ENCODE results near the gene THPO. TPM values are rescaled to one million over a fixed set of nuclear protein-coding genes. Genes with fewer than 3 reads are reported as not detected.

The THPO gene
- total and polyA plus RNA-seq, 10 of the 15 experiments (the other 5 are each of a cell fraction or from before 2014, with no cell fraction given), result not detected

DNA sequence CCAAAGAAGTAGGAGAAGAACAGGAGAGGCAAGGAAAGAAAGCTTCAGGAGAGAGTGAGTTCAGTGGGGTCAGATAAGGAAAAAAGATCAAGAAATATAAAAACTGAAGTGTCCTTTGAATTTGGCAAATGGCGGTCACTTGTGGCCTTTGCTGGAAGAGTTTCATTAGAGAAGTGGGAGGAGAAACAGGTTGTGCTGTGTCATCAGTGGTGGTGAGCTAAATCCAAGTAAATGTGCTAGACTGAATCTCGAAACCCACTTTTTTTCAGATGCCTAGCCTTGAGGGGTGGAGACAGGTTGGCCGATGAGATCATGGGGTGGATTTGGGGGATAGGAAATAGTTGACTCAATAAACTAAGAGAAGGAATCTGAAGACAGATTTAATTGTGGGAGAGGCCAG, 45.6 kb upstream of the THPO start (continued):
- TF ChIP-seq RB1 (IDR thresholded peaks at IDR 0.05; ENCODE audit: borderline replicate concordance) (no peak), IRF4 (IDR thresholded peaks at IDR 0.05; ENCODE audit: low read depth, low read length) (no peak), SMC3 (IDR thresholded peaks at IDR 0.05; ENCODE audit: borderline replicate concordance, low read length) (no peak), RAD51 (IDR thresholded peaks at IDR 0.05) (no peak)
- TF ChIP-seq, protein P1, sequence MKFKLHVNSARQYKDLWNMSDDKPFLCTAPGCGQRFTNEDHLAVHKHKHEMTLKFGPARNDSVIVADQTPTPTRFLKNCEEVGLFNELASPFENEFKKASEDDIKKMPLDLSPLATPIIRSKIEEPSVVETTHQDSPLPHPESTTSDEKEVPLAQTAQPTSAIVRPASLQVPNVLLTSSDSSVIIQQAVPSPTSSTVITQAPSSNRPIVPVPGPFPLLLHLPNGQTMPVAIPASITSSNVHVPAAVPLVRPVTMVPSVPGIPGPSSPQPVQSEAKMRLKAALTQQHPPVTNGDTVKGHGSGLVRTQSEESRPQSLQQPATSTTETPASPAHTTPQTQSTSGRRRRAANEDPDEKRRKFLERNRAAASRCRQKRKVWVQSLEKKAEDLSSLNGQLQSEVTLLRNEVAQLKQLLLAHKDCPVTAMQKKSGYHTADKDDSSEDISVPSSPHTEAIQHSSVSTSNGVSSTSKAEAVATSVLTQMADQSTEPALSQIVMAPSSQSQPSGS (IDR thresholded peaks at IDR 0.05; ENCODE audit: low read length), result no peak

DNA sequence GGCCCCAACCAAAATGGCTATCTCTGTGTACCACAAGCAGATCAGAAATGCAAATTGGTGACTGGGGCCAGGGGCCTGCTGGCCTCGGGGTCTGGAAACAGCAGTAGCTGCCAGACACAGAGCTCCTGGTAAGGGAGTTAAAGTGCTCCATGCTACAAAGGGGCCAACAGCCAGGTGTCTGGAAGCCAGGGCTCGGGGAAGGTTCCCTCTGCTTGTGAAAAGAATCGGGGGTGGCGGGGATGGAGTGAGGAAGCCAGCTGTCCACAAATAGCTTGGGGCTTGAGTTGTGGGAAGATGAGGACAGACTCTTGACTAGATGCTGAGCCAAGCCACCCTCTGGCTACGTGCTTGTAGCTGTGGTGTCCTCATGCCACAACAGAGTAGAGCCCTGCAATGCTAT, 41.2 kb upstream of the THPO start:
- H3K36me3 ChIP-seq (ENCODE audit: control insufficient read depth in 2 of 2, insufficient read depth in 2 of 2, low read length in 1 of 2), result no peaks in the 10 kb centered on the region
- ChIA-PET POLR2A (no interaction called here), SMC1A (ENCODE audit: uncharacterized antibody, unreplicated experiment) (interaction anchor here (0.9 to 1.6 kb wide), 2 partner anchors 47 to 49 kb away, joined by 3 to 8 read pairs; no protein-coding TSS in a partner anchor), RAD21 (ENCODE audit: unreplicated experiment) (no interaction called here), CTCF (interaction anchor here (1.0 to 1.4 kb wide), 5 partner anchors 47 to 96 kb away, joined by 3 to 6 read pairs (median 3); no protein-coding TSS in a partner anchor)
- no peak overlapping the region for H3K4me3 ChIP-seq
- in situ Hi-C loops (cut with MboI) (no loop called here), intact Hi-C loops (cut with micrococcal nuclease; ENCODE audit: unreplicated experiment) (loop anchor here (5.0 kb wide), 1 partner anchor 123 kb away; no protein-coding TSS in a partner anchor)
- H2AFZ ChIP-seq (ENCODE audit: control insufficient read depth, low read depth, low read length), result no peak overlapping the region
- no peaks in the 10 kb centered on the region for H4K20me1 ChIP-seq (ENCODE audit: control insufficient read depth, insufficient read depth)
- whole genome bisulfite sequencing (ENCODE audit: insufficient coverage, insufficient replicate concordance, low lambda C conversion rate, missing lambda C conversion rate), result 19% methylated on average over 5 of the region's 5 CpGs
- H3K4me2 ChIP-seq (ENCODE audit: control insufficient read depth, insufficient read depth), result no peak overlapping the region
- H3K27ac ChIP-seq (ENCODE audit: control insufficient read depth, insufficient read depth), result no peak overlapping the region
- H3K79me2 ChIP-seq (ENCODE audit: control insufficient read depth, insufficient read depth, low read length), result no peaks in the 10 kb centered on the region
- FAIRE-seq (no peak), ATAC-seq (no peak), DNase-seq (ENCODE audit: low read depth, low spot score) (no peak)
- no TSS peak for BruUV-seq (replicated peaks)
- no peak overlapping the region for H3K9ac ChIP-seq (ENCODE audit: control insufficient read depth, insufficient read depth, low read length)
- no peaks in the 10 kb centered on the region for H3K9me3 ChIP-seq (replicated peaks; ENCODE audit: control insufficient read depth, insufficient read depth, low read length)
- H3K27me3 ChIP-seq (replicated peaks in 1 of 2; ENCODE audit: control insufficient read depth in 2 of 2, insufficient read depth in 2 of 2, low read length in 1 of 2), result no peaks in the 10 kb centered on the region
- no peaks in the 10 kb centered on the region for H3K4me1 ChIP-seq (ENCODE audit: control insufficient read depth, insufficient read depth, low read length)
- TF ChIP-seq, protein P2, sequence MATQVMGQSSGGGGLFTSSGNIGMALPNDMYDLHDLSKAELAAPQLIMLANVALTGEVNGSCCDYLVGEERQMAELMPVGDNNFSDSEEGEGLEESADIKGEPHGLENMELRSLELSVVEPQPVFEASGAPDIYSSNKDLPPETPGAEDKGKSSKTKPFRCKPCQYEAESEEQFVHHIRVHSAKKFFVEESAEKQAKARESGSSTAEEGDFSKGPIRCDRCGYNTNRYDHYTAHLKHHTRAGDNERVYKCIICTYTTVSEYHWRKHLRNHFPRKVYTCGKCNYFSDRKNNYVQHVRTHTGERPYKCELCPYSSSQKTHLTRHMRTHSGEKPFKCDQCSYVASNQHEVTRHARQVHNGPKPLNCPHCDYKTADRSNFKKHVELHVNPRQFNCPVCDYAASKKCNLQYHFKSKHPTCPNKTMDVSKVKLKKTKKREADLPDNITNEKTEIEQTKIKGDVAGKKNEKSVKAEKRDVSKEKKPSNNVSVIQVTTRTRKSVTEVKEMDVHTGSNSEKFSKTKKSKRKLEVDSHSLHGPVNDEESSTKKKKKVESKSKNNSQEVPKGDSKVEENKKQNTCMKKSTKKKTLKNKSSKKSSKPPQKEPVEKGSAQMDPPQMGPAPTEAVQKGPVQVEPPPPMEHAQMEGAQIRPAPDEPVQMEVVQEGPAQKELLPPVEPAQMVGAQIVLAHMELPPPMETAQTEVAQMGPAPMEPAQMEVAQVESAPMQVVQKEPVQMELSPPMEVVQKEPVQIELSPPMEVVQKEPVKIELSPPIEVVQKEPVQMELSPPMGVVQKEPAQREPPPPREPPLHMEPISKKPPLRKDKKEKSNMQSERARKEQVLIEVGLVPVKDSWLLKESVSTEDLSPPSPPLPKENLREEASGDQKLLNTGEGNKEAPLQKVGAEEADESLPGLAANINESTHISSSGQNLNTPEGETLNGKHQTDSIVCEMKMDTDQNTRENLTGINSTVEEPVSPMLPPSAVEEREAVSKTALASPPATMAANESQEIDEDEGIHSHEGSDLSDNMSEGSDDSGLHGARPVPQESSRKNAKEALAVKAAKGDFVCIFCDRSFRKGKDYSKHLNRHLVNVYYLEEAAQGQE (IDR thresholded peaks at IDR 0.05; ENCODE audit: low read depth, low read length), result no peak
- TF ChIP-seq, protein P3, sequence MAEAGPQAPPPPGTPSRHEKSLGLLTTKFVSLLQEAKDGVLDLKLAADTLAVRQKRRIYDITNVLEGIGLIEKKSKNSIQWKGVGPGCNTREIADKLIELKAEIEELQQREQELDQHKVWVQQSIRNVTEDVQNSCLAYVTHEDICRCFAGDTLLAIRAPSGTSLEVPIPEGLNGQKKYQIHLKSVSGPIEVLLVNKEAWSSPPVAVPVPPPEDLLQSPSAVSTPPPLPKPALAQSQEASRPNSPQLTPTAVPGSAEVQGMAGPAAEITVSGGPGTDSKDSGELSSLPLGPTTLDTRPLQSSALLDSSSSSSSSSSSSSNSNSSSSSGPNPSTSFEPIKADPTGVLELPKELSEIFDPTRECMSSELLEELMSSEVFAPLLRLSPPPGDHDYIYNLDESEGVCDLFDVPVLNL (IDR thresholded peaks at IDR 0.05; ENCODE audit: low read depth, low read length), result no peak
- TF ChIP-seq DPF2 (IDR thresholded peaks at IDR 0.05) (no peak), CBX3 (IDR thresholded peaks at IDR 0.05; ENCODE audit: borderline replicate concordance, low read depth) (no peak)
- TF ChIP-seq, protein P4, sequence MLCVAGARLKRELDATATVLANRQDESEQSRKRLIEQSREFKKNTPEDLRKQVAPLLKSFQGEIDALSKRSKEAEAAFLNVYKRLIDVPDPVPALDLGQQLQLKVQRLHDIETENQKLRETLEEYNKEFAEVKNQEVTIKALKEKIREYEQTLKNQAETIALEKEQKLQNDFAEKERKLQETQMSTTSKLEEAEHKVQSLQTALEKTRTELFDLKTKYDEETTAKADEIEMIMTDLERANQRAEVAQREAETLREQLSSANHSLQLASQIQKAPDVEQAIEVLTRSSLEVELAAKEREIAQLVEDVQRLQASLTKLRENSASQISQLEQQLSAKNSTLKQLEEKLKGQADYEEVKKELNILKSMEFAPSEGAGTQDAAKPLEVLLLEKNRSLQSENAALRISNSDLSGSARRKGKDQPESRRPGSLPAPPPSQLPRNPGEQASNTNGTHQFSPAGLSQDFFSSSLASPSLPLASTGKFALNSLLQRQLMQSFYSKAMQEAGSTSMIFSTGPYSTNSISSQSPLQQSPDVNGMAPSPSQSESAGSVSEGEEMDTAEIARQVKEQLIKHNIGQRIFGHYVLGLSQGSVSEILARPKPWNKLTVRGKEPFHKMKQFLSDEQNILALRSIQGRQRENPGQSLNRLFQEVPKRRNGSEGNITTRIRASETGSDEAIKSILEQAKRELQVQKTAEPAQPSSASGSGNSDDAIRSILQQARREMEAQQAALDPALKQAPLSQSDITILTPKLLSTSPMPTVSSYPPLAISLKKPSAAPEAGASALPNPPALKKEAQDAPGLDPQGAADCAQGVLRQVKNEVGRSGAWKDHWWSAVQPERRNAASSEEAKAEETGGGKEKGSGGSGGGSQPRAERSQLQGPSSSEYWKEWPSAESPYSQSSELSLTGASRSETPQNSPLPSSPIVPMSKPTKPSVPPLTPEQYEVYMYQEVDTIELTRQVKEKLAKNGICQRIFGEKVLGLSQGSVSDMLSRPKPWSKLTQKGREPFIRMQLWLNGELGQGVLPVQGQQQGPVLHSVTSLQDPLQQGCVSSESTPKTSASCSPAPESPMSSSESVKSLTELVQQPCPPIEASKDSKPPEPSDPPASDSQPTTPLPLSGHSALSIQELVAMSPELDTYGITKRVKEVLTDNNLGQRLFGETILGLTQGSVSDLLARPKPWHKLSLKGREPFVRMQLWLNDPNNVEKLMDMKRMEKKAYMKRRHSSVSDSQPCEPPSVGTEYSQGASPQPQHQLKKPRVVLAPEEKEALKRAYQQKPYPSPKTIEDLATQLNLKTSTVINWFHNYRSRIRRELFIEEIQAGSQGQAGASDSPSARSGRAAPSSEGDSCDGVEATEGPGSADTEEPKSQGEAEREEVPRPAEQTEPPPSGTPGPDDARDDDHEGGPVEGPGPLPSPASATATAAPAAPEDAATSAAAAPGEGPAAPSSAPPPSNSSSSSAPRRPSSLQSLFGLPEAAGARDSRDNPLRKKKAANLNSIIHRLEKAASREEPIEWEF (IDR thresholded peaks at IDR 0.05; ENCODE audit: insufficient replicate concordance, low read depth, low read length), result no peak
